Measurements from ENCODE around the gene FTO.
A peak's percentile ranks its signal among the peaks of the same experiment; 100 is the strongest.

Gene FTO

DNA sequence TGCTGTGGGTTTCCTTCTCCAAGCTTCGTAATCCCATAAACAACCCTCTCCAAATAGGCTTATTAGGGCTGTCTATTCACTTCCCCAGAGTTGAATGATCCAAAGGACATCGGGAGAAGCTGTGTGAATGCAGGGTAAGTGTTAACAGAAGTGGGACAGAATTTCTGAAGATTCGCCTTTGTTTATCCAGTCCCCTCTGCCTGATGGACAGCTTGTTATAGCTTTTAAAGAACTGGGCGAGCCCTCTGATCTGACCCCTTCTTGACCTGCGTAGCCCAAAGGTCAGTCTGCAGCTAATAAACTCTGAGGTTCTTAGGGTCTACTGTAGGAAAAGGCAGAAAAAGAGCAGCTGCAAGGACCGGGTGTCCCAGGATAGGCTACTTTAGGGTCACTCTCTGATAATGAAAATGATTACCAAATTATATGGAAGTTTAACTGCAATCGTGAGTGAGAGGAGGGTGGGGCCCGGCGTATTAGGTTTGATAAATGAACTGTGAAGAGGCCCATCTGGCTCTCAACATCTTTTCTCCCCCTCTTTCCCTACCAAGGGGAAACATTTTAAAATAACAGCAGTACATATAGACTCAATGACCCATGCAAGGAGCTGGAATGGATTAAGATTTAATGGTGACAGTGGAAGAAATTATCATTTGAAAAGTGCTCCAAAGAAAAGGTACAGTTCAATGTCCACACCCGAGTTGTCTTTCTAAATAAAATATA is 233.4 kb downstream of the FTO start:
- H3K4me3 ChIP-seq (ENCODE audit: low read depth, low read length): no peak overlapping the region
- no peaks in the 10 kb centered on the region for H3K27me3 ChIP-seq (ENCODE audit: control insufficient read depth, insufficient read depth, low read length)
- H3K27ac ChIP-seq: no peak overlapping the region
- H3K4me2 ChIP-seq (ENCODE audit: low read length): no peak overlapping the region
- no peaks in the 10 kb centered on the region for H3K36me3 ChIP-seq (ENCODE audit: control insufficient read depth, insufficient read depth, low read length)
- H3K9me3 ChIP-seq (ENCODE audit: control insufficient read depth, low read length): no peaks in the 10 kb centered on the region
- no peak overlapping the region for H2AFZ ChIP-seq
- TF ChIP-seq, protein P1, sequence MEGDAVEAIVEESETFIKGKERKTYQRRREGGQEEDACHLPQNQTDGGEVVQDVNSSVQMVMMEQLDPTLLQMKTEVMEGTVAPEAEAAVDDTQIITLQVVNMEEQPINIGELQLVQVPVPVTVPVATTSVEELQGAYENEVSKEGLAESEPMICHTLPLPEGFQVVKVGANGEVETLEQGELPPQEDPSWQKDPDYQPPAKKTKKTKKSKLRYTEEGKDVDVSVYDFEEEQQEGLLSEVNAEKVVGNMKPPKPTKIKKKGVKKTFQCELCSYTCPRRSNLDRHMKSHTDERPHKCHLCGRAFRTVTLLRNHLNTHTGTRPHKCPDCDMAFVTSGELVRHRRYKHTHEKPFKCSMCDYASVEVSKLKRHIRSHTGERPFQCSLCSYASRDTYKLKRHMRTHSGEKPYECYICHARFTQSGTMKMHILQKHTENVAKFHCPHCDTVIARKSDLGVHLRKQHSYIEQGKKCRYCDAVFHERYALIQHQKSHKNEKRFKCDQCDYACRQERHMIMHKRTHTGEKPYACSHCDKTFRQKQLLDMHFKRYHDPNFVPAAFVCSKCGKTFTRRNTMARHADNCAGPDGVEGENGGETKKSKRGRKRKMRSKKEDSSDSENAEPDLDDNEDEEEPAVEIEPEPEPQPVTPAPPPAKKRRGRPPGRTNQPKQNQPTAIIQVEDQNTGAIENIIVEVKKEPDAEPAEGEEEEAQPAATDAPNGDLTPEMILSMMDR (IDR thresholded peaks at IDR 0.05): no peak
- no peaks in the 10 kb centered on the region for H3K4me1 ChIP-seq
- H3K79me2 ChIP-seq: peaks cover 3% of the 10 kb centered on the region
- H3K9ac ChIP-seq: no peak overlapping the region

DNA sequence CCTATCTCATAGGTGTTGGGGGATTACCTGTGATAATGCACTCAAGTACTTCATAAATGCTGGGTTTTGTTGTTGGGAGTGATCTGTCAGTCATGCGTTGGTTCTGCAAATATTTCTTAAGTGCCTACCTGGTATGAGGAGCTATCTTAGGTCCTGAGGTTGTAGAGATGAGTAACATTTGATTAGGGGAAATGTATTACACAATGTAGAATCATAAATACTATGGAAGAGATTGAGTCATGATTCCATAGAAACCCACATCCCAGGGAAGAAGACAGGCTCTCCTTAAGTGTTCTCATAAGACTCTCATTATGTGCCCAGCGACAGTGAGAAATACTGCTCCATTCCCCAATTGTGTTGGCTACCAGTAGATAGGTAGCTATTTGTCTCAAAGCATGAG is 240.1 kb downstream of the FTO start:
- TF ChIP-seq, protein P1 (IDR thresholded peaks at IDR 0.05): no peak
- H3K27me3 ChIP-seq (ENCODE audit: control insufficient read depth, insufficient read depth, low read length): no peaks in the 10 kb centered on the region
- no peak overlapping the region for H3K4me2 ChIP-seq (ENCODE audit: low read length)
- no peak overlapping the region for H2AFZ ChIP-seq
- no peaks in the 10 kb centered on the region for H3K4me1 ChIP-seq
- H3K9me3 ChIP-seq (ENCODE audit: control insufficient read depth, low read length): no peaks in the 10 kb centered on the region
- H3K9ac ChIP-seq: no peak overlapping the region
- no peaks in the 10 kb centered on the region for H3K36me3 ChIP-seq (ENCODE audit: control insufficient read depth, insufficient read depth, low read length)
- H3K27ac ChIP-seq: no peak overlapping the region
- no peak overlapping the region for H3K4me3 ChIP-seq (ENCODE audit: low read depth, low read length)
- H3K79me2 ChIP-seq: peaks cover 5% of the 10 kb centered on the region

DNA sequence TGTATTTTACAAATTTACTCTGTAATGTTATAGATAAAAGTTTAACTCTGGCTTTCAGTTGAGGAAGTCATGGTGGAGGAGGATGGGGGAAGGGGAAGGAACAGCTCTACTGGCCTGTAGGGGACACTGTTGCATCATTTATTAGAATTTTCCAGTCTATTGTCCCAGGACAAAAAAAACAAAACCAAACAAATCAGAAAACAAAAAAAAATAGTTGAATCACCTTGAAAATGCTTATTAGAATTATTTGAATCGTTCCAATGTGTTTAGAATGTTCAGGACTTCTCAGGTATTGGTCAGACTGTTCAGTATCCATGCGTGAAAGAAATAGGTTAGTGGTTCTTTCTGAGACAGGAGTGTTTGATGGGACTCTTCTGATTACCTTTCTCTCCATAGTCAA is 242.0 kb downstream of the FTO start:
- H3K9ac ChIP-seq: no peak overlapping the region
- H3K27me3 ChIP-seq (ENCODE audit: control insufficient read depth, insufficient read depth, low read length): no peaks in the 10 kb centered on the region
- H3K9me3 ChIP-seq (ENCODE audit: control insufficient read depth, low read length): no peaks in the 10 kb centered on the region
- H3K27ac ChIP-seq: no peak overlapping the region
- H3K4me1 ChIP-seq: no peaks in the 10 kb centered on the region
- no peak overlapping the region for H3K4me2 ChIP-seq (ENCODE audit: low read length)
- no peaks in the 10 kb centered on the region for H3K36me3 ChIP-seq (ENCODE audit: control insufficient read depth, insufficient read depth, low read length)
- H2AFZ ChIP-seq: no peak overlapping the region
- TF ChIP-seq, protein P1 (IDR thresholded peaks at IDR 0.05): peak; percentile 57
- no peak overlapping the region for H3K4me3 ChIP-seq (ENCODE audit: low read depth, low read length)
- peaks cover 5% of the 10 kb centered on the region for H3K79me2 ChIP-seq

DNA sequence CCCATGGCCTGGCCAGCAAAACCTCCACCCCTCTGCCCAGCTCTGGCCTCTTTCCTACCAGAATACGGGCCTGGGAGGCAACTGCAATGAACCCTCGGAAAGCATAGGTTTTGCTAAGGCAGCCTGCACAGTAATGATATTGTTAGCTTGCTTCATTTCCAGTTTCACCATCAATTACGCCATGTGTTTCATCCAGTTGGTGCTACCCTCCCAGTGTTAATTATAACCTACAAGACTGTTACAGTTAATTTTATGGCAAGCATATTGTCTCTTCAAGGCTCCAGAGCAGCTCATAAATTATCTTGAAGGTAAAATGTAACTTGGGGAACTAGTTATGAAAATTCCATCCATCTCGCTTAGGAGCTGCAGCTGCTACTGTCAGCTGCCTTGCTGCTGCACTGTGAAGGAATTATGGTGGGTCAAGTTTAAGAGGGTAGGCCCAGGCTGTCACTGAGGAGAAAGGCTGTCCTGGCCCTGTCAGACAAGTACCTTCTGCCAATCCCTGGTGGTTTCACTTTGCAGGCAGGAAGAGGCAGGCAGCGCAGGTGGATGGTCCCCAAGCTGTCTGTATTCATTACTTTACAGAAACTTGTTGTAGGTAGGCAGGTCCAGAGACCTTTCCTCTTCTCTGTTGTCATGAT is 242.9 kb downstream of the FTO start:
- Histone ChIP-seq H3K27ac (no peak overlapping the region), H2AFZ (no peak overlapping the region), H3K9me3 (ENCODE audit: control insufficient read depth, low read length) (no peaks in the 10 kb centered on the region), H3K36me3 (ENCODE audit: control insufficient read depth, insufficient read depth, low read length) (no peaks in the 10 kb centered on the region), H3K9ac (no peak overlapping the region), H3K4me3 (ENCODE audit: low read depth, low read length) (no peak overlapping the region), H3K4me2 (ENCODE audit: low read length) (no peak overlapping the region), H3K4me1 (peaks cover under 1% of the 10 kb centered on the region), H3K79me2 (peaks cover 5% of the 10 kb centered on the region), H3K27me3 (ENCODE audit: control insufficient read depth, insufficient read depth, low read length) (no peaks in the 10 kb centered on the region)
- TF ChIP-seq, protein P1 (IDR thresholded peaks at IDR 0.05): no peak

Measured in parathyroid adenoma (tissue), 2 donors.